Endothelial cell of umbilical vein (primary cell): ENCODE results near the gene RASGEF1C. TPM values are rescaled to one million over a fixed set of nuclear protein-coding genes. Genes with fewer than 3 reads are reported as not detected.

Source experiments
- BruUV-seq: library from RNA; stranded (reverse); fragments of 400-500 nt; replicated peaks from 2 replicates; lab custom pipeline; 2021; lab: Mats Ljungman, UMichigan
- CTCF ChIA-PET: fragments of 300-600, 350-600 bp; sonication (Branson Sonifier 250); formaldehyde crosslinking; loops from one replicate; lab custom pipeline; 2021; ENCODE audit warnings: antibody characterized with exemption, inconsistent platforms; lab: Charles Lee
- POLR2A ChIA-PET: fragments of 300-600, 350-600 bp; sonication (Branson Sonifier 250); formaldehyde crosslinking; loops from one replicate; lab custom pipeline; 2021; ENCODE audit warnings: antibody characterized with exemption, inconsistent platforms; lab: Charles Lee
- DNase-seq: peaks from one replicate; pipeline ENCODE4 v3.0.0-alpha.2; 2011; ENCODE audit warnings: low read depth, low spot score
- FAIRE-seq: peaks from 2 replicates; lab custom pipeline; 2011; peaks lifted over from hg19 to GRCh38; lab: Jason Lieb, UNC
- H2AFZ ChIP-seq: 2 replicates; pipeline ENCODE4 v1.6.0; 2012; ENCODE audit warnings: low read depth, low read length, control low read depth, inconsistent platforms
- H3K27ac ChIP-seq: 2 replicates; pipeline ENCODE4 v1.5.1; 2011; ENCODE audit warnings: low read depth, mild to moderate bottlenecking, control low read depth, low read length, moderate library complexity; ENCODE audit not compliant: insufficient read depth
- H3K27me3 ChIP-seq, 2 experiments: 2 replicates each; pipeline versions ENCODE4 v1.6.0 to v1.6.1; 2011; ENCODE audit warnings: low read length in 2 of 2, mixed read lengths in 1 of 2; ENCODE audit not compliant: control insufficient read depth in 2 of 2, insufficient read depth in 2 of 2
- H3K36me3 ChIP-seq, 2 experiments: 2 replicates in 1 of 2; 3 replicates in 1 of 2; pipeline ENCODE4 v1.5.1; 2011; ENCODE audit warnings: low read length in 2 of 2, mild to moderate bottlenecking in 1 of 2, moderate library complexity in 1 of 2; ENCODE audit not compliant: control insufficient read depth in 2 of 2, insufficient read depth in 2 of 2; ENCODE audit errors: extremely low read depth in 1 of 2
- H3K4me1 ChIP-seq: 3 replicates; pipeline ENCODE4 v1.5.1; 2011; ENCODE audit warnings: mild to moderate bottlenecking, low read length; ENCODE audit not compliant: control insufficient read depth, insufficient read depth; ENCODE audit errors: extremely low read depth
- H3K4me2 ChIP-seq: 2 replicates; pipeline ENCODE4 v1.6.1; 2011; ENCODE audit warnings: low read length, control low read depth, mixed read lengths; ENCODE audit not compliant: insufficient read depth
- H3K4me3 ChIP-seq, 3 experiments: fragments of 200-600 bp in 1 of 3; sonication (generic), shearing (Covaris generic) in 1 of 3; replicated peaks in 1 of 3; 2 replicates each; pipeline ENCODE4 v1.5.1; 2011 to 2016; ENCODE audit warnings: control low read depth in 3 of 3, low read length in 3 of 3, mild to moderate bottlenecking in 2 of 3, inconsistent platforms in 1 of 3, low read depth in 1 of 3, moderate library complexity in 1 of 3; ENCODE audit not compliant: insufficient read depth in 1 of 3
- H3K79me2 ChIP-seq: 2 replicates; pipeline ENCODE4 v1.6.0; 2012; ENCODE audit warnings: low read length, inconsistent platforms; ENCODE audit not compliant: control insufficient read depth, insufficient read depth
- H3K9ac ChIP-seq: replicated peaks from 2 replicates; pipeline ENCODE3; 2011; ENCODE audit warnings: low read length, control low read depth; ENCODE audit not compliant: insufficient read depth; ENCODE audit errors: extremely low read depth
- H3K9me1 ChIP-seq: replicated peaks from 3 replicates; pipeline ENCODE4 v1.6.0; 2011; ENCODE audit warnings: mild to moderate bottlenecking, low read length; ENCODE audit not compliant: control insufficient read depth, insufficient read depth; ENCODE audit errors: extremely low read depth
- H3K9me3 ChIP-seq: replicated peaks from 2 replicates; pipeline ENCODE4 v1.5.1; 2012; ENCODE audit warnings: low read length, inconsistent platforms; ENCODE audit not compliant: control insufficient read depth, insufficient read depth
- H4K20me1 ChIP-seq: replicated peaks from 2 replicates; pipeline ENCODE3; 2011; ENCODE audit warnings: mild to moderate bottlenecking, low read length; ENCODE audit not compliant: control insufficient read depth, insufficient read depth; ENCODE audit errors: extremely low read depth
- EZH2 ChIP-seq: IDR thresholded peaks from 2 replicates; pipeline ENCODE4 v1.6.1; 2012; ENCODE audit warnings: borderline replicate concordance, low read depth, mild to moderate bottlenecking, moderate library complexity, low read length, inconsistent platforms; ENCODE audit not compliant: severe bottlenecking
- FOS ChIP-seq: IDR thresholded peaks from 2 replicates; pipeline ENCODE4 v1.6.1; 2011; ENCODE audit warnings: mild to moderate bottlenecking, low read length, moderate library complexity, borderline replicate concordance; ENCODE audit not compliant: insufficient read depth
- GATA2 ChIP-seq: IDR thresholded peaks from 2 replicates; pipeline ENCODE4 v1.7.0; 2011; ENCODE audit warnings: low read depth, mild to moderate bottlenecking, moderate library complexity, mixed read lengths, low read length; ENCODE audit not compliant: insufficient read length, insufficient read depth
- JUN ChIP-seq: IDR thresholded peaks from 2 replicates; pipeline ENCODE4 v1.6.1; 2011; ENCODE audit warnings: borderline replicate concordance, low read depth; ENCODE audit not compliant: insufficient read length, insufficient read depth
- MYC ChIP-seq: IDR thresholded peaks from one replicate; pipeline ENCODE4 v1.6.1; 2011; ENCODE audit warnings: mild to moderate bottlenecking, low read depth, low read length
- POLR2A ChIP-seq: IDR thresholded peaks from 2 replicates; pipeline ENCODE4 v1.6.1; 2012; ENCODE audit warnings: low read depth, mild to moderate bottlenecking, control low read depth, low read length
- POLR2AphosphoS5 ChIP-seq: IDR thresholded peaks from 2 replicates; pipeline ENCODE4 v1.6.1; 2012; ENCODE audit warnings: low read depth, mild to moderate bottlenecking, control low read depth, low read length, moderate library complexity; ENCODE audit not compliant: insufficient read depth
- dilution Hi-C: fragments of 300-500 bp; cut with MboI; formaldehyde crosslinking; loops from one replicate; pipeline ENCODE4 v1.15.0; 2019; ENCODE audit warnings: low sequenced_read_pairs; ENCODE audit not compliant: extremely low pct_ligation_motif_present
- intact Hi-C: fragments of 100-400 bp; cut with micrococcal nuclease; formaldehyde crosslinking; loops from one replicate; pipeline ENCODE4 v1.10.0; 2022
- polyA plus RNA-seq, 4 experiments: library from polyadenylated mRNA; depleted of rRNA in 3 of 4; stranded (reverse) in 3 of 4; unstranded in 1 of 4; fragments of >200 nt; gene quantifications; 2 replicates each; pipeline versions ENCODE4 v1.2.1 to v1.2.3, GENCODE V29; 2011 to 2012; ENCODE audit warnings: missing spikeins in 1 of 4
- total RNA-seq: library from RNA; stranded (reverse); gene quantifications from 2 replicates; pipeline ENCODE4 v1.2.3, GENCODE V29; 2021
- TF ChIP-seq, protein P1 (sequence below): IDR thresholded peaks from 2 replicates; pipeline ENCODE4 v1.6.1; 2011; ENCODE audit not compliant: insufficient read depth, insufficient read length
- TF ChIP-seq, protein P2 (sequence below), 2 donors: IDR thresholded peaks; 1 replicate in 1 of 2; 2 replicates in 1 of 2; pipeline ENCODE4 v1.5.1; 2011; ENCODE audit warnings: low read length in 2 of 2, mild to moderate bottlenecking in 2 of 2, moderate library complexity in 2 of 2, control low read depth in 1 of 2, inconsistent platforms in 1 of 2, low read depth in 1 of 2; ENCODE audit not compliant: insufficient read depth in 1 of 2; ENCODE audit errors: extremely low read depth in 1 of 2

Gene RASGEF1C
- total and polyA plus RNA-seq, 2 donors (not counting 3 experiments of a cell fraction or from before 2014, with no cell fraction given): not detected

DNA sequence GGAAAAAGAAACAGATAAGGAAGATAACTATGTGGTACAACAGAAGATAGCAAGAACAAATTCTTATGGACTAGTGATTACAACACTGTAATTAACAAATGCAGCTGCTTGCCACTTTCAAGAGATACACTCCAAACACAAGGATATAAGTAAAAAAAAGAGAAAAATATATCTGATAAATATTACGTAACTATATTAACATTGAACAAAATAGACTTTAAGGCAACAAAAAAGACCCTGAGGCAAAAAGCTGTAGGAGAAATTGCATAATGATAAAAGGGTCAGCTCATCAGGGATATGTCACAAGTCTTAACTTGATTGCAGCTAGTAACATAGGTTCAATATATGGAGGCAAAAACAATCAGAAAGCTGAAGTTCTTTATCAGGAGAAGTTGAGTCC, 86.1 kb downstream of the RASGEF1C start:
- TF ChIP-seq, protein P1, sequence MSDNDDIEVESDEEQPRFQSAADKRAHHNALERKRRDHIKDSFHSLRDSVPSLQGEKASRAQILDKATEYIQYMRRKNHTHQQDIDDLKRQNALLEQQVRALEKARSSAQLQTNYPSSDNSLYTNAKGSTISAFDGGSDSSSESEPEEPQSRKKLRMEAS: no peak
- TF ChIP-seq MYC (no peak), GATA2 (no peak), POLR2A (no peak), FOS (no peak), EZH2 (no peak), POLR2AphosphoS5 (no peak), JUN (no peak)
- TF ChIP-seq, protein P2, sequence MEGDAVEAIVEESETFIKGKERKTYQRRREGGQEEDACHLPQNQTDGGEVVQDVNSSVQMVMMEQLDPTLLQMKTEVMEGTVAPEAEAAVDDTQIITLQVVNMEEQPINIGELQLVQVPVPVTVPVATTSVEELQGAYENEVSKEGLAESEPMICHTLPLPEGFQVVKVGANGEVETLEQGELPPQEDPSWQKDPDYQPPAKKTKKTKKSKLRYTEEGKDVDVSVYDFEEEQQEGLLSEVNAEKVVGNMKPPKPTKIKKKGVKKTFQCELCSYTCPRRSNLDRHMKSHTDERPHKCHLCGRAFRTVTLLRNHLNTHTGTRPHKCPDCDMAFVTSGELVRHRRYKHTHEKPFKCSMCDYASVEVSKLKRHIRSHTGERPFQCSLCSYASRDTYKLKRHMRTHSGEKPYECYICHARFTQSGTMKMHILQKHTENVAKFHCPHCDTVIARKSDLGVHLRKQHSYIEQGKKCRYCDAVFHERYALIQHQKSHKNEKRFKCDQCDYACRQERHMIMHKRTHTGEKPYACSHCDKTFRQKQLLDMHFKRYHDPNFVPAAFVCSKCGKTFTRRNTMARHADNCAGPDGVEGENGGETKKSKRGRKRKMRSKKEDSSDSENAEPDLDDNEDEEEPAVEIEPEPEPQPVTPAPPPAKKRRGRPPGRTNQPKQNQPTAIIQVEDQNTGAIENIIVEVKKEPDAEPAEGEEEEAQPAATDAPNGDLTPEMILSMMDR (IDR thresholded peaks at IDR 0.05; ENCODE audit: extremely low read depth in 1 of 2, insufficient read depth in 1 of 2, low read depth in 1 of 2, low read length in 2 of 2): no peak
- Histone ChIP-seq H3K36me3 (no peaks in the 10 kb centered on the region), H3K27me3 (peaks cover 0 to 2% of the 10 kb centered on the region in 2 experiments), H3K4me1 (no peaks in the 10 kb centered on the region), H3K9me3 (no peaks in the 10 kb centered on the region), H4K20me1 (no peaks in the 10 kb centered on the region), H3K4me2 (no peak overlapping the region), H3K4me3 (no peak overlapping the region), H3K9ac (no peak overlapping the region), H3K27ac (no peak overlapping the region), H2AFZ (no peak overlapping the region), H3K79me2 (no peaks in the 10 kb centered on the region), H3K9me1 (no peaks in the 10 kb centered on the region)
- FAIRE-seq: no peak
- DNase-seq: no peak
- ChIA-PET POLR2A (no interaction called here), CTCF (interaction anchor here (1.3 to 1.4 kb wide), 2 partner anchors 86 to 206 kb away, joined by 4 to 5 read pairs; partner anchors contain the start of gene RASGEF1C)
- intact Hi-C loops (no loop called here), dilution Hi-C loops (no loop called here)
- BruUV-seq: no TSS peak
